Measurements from ENCODE around the gene CPED1. TPM values are rescaled to one million over a fixed set of nuclear protein-coding genes. Genes with fewer than 3 reads are reported as not detected.

Gene CPED1
- total RNA-seq, 2 experiments from 2014 or later: 0.17 TPM; not detected in 1

- no peak overlapping the region for H3K4me3 Mint-ChIP-seq
- ChIA-PET POLR2A (no interaction called here), CTCF (no interaction called here)
- H3K27me3 Mint-ChIP-seq: peaks cover 10% of the 10 kb centered on the region
- DNase-seq: no peak
- no peaks in the 10 kb centered on the region for H3K4me1 Mint-ChIP-seq
- no peaks in the 10 kb centered on the region for H3K36me3 Mint-ChIP-seq (ENCODE audit: low read depth)
- H3K27ac Mint-ChIP-seq: no peak overlapping the region
- no peaks in the 10 kb centered on the region for H3K9me3 Mint-ChIP-seq
Measured at GRCh38 chr7:121186746-121187145, 198.2 kb downstream of the CPED1 start.

GRCh38 chr7:121187222-121187621 lies 198.7 kb downstream of the CPED1 start:
- ChIA-PET POLR2A (no interaction called here), CTCF (no interaction called here)
- H3K4me3 Mint-ChIP-seq: no peak overlapping the region
- H3K27me3 Mint-ChIP-seq: peaks cover 10% of the 10 kb centered on the region
- H3K36me3 Mint-ChIP-seq (ENCODE audit: low read depth): no peaks in the 10 kb centered on the region
- no peaks in the 10 kb centered on the region for H3K4me1 Mint-ChIP-seq
- DNase-seq: no peak
- H3K9me3 Mint-ChIP-seq: no peaks in the 10 kb centered on the region
- H3K27ac Mint-ChIP-seq: no peak overlapping the region

GRCh38 chr7:121187676-121188075 lies 199.2 kb downstream of the CPED1 start:
- Mint-ChIP-seq H3K4me1 (no peaks in the 10 kb centered on the region), H3K9me3 (no peaks in the 10 kb centered on the region), H3K4me3 (no peak overlapping the region), H3K36me3 (ENCODE audit: low read depth) (no peaks in the 10 kb centered on the region), H3K27me3 (peaks cover 6% of the 10 kb centered on the region), H3K27ac (no peak overlapping the region)
- DNase-seq: no peak
- ChIA-PET POLR2A (no interaction called here), CTCF (no interaction called here)

- CTCF ChIA-PET: no interaction called here
- no peak overlapping the region for H3K27ac Mint-ChIP-seq
- H3K36me3 Mint-ChIP-seq (ENCODE audit: low read depth): no peaks in the 10 kb centered on the region
- no peaks in the 10 kb centered on the region for H3K9me3 Mint-ChIP-seq
- no peaks in the 10 kb centered on the region for H3K4me1 Mint-ChIP-seq
- no peak for DNase-seq
- H3K27me3 Mint-ChIP-seq: no peaks in the 10 kb centered on the region
- H3K4me3 Mint-ChIP-seq: no peak overlapping the region
- POLR2A ChIA-PET: no interaction called here
Measured at GRCh38 chr7:121192834-121193233, 204.3 kb downstream of the CPED1 start.

GRCh38 chr7:121195010-121195409 lies 206.5 kb downstream of the CPED1 start:
- Mint-ChIP-seq H3K27ac (no peak overlapping the region), H3K36me3 (ENCODE audit: low read depth) (no peaks in the 10 kb centered on the region), H3K9me3 (no peaks in the 10 kb centered on the region), H3K27me3 (no peaks in the 10 kb centered on the region), H3K4me3 (no peak overlapping the region), H3K4me1 (no peaks in the 10 kb centered on the region)
- no peak for DNase-seq
- CTCF ChIA-PET: no interaction called here
- POLR2A ChIA-PET: no interaction called here

GRCh38 chr7:121195874-121196273 lies 207.4 kb downstream of the CPED1 start:
- DNase-seq: no peak
- ChIA-PET CTCF (interaction anchor here (1.0 kb wide), 1 partner anchor 16 kb away, joined by 3 read pairs; no protein-coding TSS in a partner anchor), POLR2A (no interaction called here)
- Mint-ChIP-seq H3K27ac (no peak overlapping the region), H3K36me3 (ENCODE audit: low read depth) (no peaks in the 10 kb centered on the region), H3K4me1 (no peaks in the 10 kb centered on the region), H3K9me3 (no peaks in the 10 kb centered on the region), H3K27me3 (no peaks in the 10 kb centered on the region), H3K4me3 (no peak overlapping the region)

- H3K27ac Mint-ChIP-seq: no peak overlapping the region
- no peaks in the 10 kb centered on the region for H3K4me1 Mint-ChIP-seq
- DNase-seq: no peak
- ChIA-PET CTCF (interaction anchor here (1.0 kb wide), 1 partner anchor 15 kb away, joined by 3 read pairs; no protein-coding TSS in a partner anchor), POLR2A (no interaction called here)
- no peak overlapping the region for H3K4me3 Mint-ChIP-seq
- H3K27me3 Mint-ChIP-seq: no peaks in the 10 kb centered on the region
- no peaks in the 10 kb centered on the region for H3K9me3 Mint-ChIP-seq
- no peaks in the 10 kb centered on the region for H3K36me3 Mint-ChIP-seq (ENCODE audit: low read depth)
Measured at GRCh38 chr7:121196286-121196685, 207.8 kb downstream of the CPED1 start.

- no peaks in the 10 kb centered on the region for H3K27me3 Mint-ChIP-seq
- ChIA-PET POLR2A (no interaction called here), CTCF (no interaction called here)
- no peaks in the 10 kb centered on the region for H3K9me3 Mint-ChIP-seq
- no peaks in the 10 kb centered on the region for H3K36me3 Mint-ChIP-seq (ENCODE audit: low read depth)
- no peak overlapping the region for H3K27ac Mint-ChIP-seq
- H3K4me1 Mint-ChIP-seq: no peaks in the 10 kb centered on the region
- no peak for DNase-seq
- H3K4me3 Mint-ChIP-seq: no peak overlapping the region
Measured at GRCh38 chr7:121197455-121197854, 208.9 kb downstream of the CPED1 start.

GRCh38 chr7:121198502-121198901 lies 210.0 kb downstream of the CPED1 start:
- Mint-ChIP-seq H3K9me3 (no peaks in the 10 kb centered on the region), H3K4me1 (no peaks in the 10 kb centered on the region), H3K27ac (no peak overlapping the region), H3K27me3 (no peaks in the 10 kb centered on the region), H3K36me3 (ENCODE audit: low read depth) (no peaks in the 10 kb centered on the region), H3K4me3 (no peak overlapping the region)
- ChIA-PET POLR2A (no interaction called here), CTCF (no interaction called here)
- DNase-seq: no peak

- no peaks in the 10 kb centered on the region for H3K4me1 Mint-ChIP-seq
- ChIA-PET POLR2A (no interaction called here), CTCF (no interaction called here)
- H3K9me3 Mint-ChIP-seq: no peaks in the 10 kb centered on the region
- H3K36me3 Mint-ChIP-seq (ENCODE audit: low read depth): no peaks in the 10 kb centered on the region
- no peak overlapping the region for H3K4me3 Mint-ChIP-seq
- no peak overlapping the region for H3K27ac Mint-ChIP-seq
- H3K27me3 Mint-ChIP-seq: no peaks in the 10 kb centered on the region
- DNase-seq: no peak
Measured at GRCh38 chr7:121202125-121202524, 213.6 kb downstream of the CPED1 start.

GRCh38 chr7:121202834-121203233 lies 214.3 kb downstream of the CPED1 start:
- Mint-ChIP-seq H3K27ac (no peak overlapping the region), H3K9me3 (no peaks in the 10 kb centered on the region), H3K4me3 (no peak overlapping the region), H3K36me3 (ENCODE audit: low read depth) (no peaks in the 10 kb centered on the region), H3K4me1 (no peaks in the 10 kb centered on the region), H3K27me3 (no peaks in the 10 kb centered on the region)
- no peak for DNase-seq
- POLR2A ChIA-PET: no interaction called here
- CTCF ChIA-PET: no interaction called here

- H3K9me3 Mint-ChIP-seq: no peaks in the 10 kb centered on the region
- no peak overlapping the region for H3K27ac Mint-ChIP-seq
- DNase-seq: no peak
- H3K4me1 Mint-ChIP-seq: no peaks in the 10 kb centered on the region
- ChIA-PET POLR2A (no interaction called here), CTCF (no interaction called here)
- H3K27me3 Mint-ChIP-seq: no peaks in the 10 kb centered on the region
- no peak overlapping the region for H3K4me3 Mint-ChIP-seq
- no peaks in the 10 kb centered on the region for H3K36me3 Mint-ChIP-seq (ENCODE audit: low read depth)
Measured at GRCh38 chr7:121204537-121204936, 216.0 kb downstream of the CPED1 start.

- no peak overlapping the region for H3K27ac Mint-ChIP-seq
- H3K4me1 Mint-ChIP-seq: no peaks in the 10 kb centered on the region
- no peak for DNase-seq
- no peaks in the 10 kb centered on the region for H3K27me3 Mint-ChIP-seq
- CTCF ChIA-PET: no interaction called here
- no peaks in the 10 kb centered on the region for H3K36me3 Mint-ChIP-seq (ENCODE audit: low read depth)
- H3K9me3 Mint-ChIP-seq: no peaks in the 10 kb centered on the region
- POLR2A ChIA-PET: no interaction called here
- no peak overlapping the region for H3K4me3 Mint-ChIP-seq
Measured at GRCh38 chr7:121205777-121206176, 217.3 kb downstream of the CPED1 start.

- H3K4me1 Mint-ChIP-seq: no peaks in the 10 kb centered on the region
- H3K27me3 Mint-ChIP-seq: no peaks in the 10 kb centered on the region
Measured at GRCh38 chr7:121211253-121211652, 222.7 kb downstream of the CPED1 start.

More at GRCh38 chr7:121211253-121211652, 222.7 kb downstream of the CPED1 start:
- Mint-ChIP-seq H3K4me3 (no peak overlapping the region), H3K36me3 (ENCODE audit: low read depth) (no peaks in the 10 kb centered on the region), H3K9me3 (no peaks in the 10 kb centered on the region), H3K27ac (no peak overlapping the region)
- DNase-seq: no peak
- POLR2A ChIA-PET: no interaction called here
- CTCF ChIA-PET: interaction anchor here (0.7 kb wide), 1 partner anchor 15 kb away, joined by 3 read pairs; no protein-coding TSS in a partner anchor
